HG03575 (cell line): ENCODE measurements around the gene GYPC.

Experiments
- ATAC-seq: cut with Tn5 transposase; IDR thresholded peaks from one replicate; pipeline ENCODE4 v1.9.1; 2021; ENCODE audit not compliant: unreplicated experiment, insufficient number of reproducible peaks, low FRiP score; ENCODE audit errors: extremely low read depth

GYPC gene

DNA sequence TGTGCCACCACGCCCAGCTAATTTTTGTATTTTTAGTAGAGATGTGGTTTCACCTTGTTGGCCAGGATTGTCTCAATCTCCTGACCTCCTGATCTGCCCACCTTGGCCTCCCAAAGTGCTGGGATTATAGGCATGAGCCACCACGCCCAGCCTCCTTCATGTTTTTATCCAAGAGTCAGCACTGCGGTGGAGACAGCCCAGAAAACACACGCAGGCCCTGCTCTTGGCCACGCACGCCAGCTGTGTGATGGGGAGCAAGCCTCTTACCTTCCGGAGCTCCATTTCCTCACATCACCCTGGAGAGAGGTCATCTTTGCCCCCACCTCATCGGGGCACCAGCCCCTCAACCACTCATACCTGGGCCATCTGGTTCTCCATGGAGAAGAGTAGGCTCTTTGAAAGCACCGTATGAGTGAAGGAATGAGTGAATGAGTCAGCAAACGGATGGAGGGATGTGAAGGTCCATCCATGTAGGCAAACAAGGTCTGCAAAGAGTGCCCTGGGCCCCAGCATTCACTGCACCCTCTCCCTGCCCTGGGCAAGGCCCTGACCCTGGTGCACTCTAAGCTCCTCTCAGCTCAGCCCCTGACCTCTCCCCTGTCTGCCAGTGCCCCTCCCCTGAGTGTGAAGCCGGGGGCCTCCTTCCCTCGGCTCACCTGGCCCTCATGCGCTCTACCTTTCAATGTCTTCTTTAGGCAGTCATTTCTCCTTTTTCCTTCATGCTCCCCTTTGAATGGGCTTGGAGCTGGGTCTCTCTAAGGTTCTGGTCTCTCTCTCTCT is 7.4 kb downstream of the GYPC start:
- ATAC-seq, result no peak

DNA sequence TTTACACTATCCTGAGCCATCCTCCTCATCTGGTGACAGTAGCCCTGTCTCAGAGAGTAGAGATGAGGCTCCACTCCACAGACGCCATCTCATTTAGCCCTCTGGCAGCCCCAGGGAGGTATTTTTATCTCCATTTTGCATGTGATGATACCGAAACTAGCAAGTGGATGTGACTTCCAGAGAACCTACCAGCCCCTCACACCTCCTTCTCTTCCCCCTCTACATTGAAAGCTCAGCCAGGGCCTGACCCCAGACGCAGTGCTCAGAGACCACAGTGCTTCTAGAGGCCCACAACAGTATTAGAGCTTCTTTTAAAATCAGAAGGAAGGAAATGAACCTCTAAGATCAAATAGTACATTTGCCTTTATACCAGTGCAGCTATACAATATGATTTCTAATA is 8.3 kb downstream of the GYPC start:
- ATAC-seq, result peak; percentile 58

DNA sequence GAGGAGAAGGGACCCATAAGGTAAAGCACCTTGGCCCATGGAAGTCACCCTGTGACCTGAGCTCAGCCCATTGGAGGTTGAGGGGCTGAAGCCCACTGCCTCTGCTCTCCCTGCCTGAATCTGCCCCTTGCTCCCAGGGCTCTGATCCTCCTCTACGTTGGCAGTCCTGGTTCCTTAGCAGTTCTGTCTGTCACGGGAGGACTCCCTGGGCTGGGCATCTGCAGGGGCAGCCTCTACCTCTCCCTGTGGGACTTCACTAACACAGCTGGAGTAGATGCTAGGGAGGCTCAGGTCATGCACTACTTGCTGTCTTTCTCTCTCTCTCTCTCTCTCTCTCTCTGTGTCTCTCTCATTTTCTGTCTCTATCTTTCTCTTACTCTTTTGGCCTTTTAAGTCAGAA is 8.7 kb downstream of the GYPC start:
- no peak for ATAC-seq

DNA sequence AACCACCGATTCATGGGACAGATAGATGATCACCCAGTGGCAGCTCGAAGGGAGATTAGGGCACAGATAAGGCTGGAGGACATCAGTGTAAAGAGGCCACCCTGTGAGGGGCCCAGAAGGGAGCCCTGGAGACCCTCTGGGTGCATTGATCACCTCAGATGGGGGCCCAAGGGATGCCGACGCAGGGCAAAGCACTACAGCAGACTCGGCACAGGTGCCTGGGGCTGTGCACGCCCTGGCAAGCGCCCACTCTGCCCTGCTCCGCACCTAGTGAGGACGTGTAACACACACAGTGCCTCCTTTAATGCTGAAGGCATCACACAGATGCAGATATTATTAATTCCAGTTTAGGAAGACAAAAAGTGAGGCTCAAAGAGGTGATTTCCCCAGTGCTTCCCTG is 9.5 kb downstream of the GYPC start:
- no peak for ATAC-seq

DNA sequence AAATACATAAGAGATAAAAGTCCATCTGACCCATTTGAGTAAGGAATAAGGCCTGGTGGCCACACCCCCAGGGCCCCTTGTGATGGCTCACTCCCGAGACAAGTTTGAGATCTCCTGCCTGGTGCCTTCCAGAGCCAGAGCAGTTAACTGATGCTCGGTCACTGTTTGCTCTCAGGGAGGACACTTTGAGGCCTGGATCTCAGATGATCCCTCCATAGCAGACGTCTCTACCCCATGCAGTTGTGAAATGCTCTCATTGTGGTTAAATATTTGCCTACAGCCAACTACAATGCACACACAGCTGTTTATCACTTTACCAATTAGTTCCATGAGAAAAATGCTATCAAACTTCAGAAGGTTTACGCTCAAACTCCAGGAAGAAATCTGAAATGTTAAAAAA is 12.3 kb downstream of the GYPC start:
- no peak for ATAC-seq

DNA sequence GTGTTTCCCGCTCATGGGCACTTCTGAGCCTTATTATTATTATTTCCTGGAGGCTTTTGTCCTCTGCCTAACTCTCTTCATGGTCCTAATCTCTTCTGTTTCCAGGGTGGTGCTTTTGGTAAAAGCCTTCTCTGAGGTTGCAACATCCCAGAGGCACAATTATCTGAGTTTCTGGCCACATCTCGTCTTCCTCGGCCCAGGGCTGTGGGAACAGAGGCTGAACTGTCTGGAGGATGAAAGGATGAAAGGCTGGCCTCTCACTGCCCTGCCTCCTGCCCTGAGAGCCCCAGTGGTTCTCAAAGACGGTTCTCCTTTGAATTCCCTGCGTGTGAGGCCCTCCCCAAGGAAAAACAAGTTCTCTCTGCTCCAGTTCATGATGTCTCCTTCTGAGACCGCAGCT is 13.8 kb downstream of the GYPC start:
- ATAC-seq, result no peak

DNA sequence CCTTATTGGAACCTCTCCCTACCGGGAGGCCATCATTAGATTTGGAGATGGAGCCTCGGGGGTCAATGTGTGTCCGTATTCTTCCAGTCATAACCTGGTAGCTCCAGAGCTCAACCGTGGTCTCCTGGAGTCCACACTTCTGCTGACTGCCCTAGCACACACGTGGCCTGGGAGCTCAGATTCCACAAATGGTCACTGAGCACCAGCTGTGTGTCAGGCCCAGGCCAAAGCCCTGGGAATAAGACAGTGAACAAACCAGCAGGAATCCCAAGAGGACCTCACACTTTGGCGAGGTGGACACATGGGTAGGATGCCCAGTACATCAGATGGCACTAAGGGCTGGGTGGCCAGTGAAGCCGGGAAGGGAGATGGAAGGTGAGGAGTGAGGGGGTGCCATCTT is 15.5 kb downstream of the GYPC start:
- ATAC-seq, result no peak

DNA sequence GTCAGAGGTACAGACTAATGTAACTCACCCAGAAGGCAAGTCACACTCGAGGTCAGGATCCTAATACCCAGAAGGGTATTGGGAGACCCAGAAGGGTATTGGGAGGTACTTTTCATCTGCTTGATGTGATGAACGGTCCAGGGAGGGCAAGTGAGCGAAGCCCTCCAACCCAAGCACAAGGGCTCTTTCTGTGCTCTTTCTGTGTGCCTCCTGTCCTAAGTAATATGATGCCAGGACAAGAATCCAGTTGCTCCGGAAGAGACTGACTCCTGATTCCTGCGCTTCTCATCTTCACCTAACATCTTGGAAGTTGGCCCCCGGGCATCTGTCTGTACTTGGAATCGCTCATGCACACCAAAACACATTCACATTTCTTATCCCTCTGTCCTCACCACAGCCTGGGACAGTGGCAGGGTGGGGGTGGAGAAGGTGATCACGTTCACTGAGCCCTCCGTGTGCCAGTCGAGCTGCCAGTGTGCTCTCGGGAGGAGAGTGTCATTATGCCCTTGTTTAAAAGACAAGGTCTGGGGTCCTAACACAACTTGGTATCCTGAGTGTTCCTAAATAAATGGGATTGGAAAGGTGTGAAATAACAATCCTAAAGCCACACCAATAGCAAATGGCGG is 17.1 kb downstream of the GYPC start:
- no peak for ATAC-seq

DNA sequence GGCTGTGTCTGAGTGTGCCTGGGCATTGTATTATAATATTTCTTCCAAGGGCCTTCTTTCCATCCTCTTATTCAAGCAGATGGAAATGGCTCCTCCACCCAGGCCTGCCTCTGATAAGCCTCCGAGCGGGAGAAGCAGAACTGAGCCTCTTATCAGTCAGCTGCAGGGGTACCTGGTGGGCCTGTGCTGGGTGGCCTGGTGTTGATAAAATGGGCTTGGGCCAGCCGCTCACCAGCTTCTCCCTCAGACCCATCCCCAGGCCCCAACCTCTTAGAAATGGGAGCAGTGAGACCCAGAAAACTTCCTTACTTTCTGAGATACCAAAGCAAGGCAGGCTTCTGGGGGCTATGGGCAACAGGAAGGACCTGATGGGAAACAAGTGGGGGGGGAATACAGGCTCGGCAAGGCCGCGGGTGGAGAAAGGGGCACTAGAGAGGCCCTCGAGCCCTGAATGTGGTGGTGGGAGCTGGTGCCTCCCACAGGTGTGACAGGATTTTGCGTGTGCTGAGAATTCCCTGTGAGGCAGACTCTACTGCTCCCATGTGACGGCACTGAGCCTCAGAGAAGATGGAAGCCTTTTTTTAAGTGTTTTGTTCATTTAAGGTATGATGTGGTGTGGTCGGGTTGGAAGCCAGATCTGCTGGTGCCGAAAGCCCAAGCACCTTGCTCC is 18.3 kb downstream of the GYPC start:
- no peak for ATAC-seq

DNA sequence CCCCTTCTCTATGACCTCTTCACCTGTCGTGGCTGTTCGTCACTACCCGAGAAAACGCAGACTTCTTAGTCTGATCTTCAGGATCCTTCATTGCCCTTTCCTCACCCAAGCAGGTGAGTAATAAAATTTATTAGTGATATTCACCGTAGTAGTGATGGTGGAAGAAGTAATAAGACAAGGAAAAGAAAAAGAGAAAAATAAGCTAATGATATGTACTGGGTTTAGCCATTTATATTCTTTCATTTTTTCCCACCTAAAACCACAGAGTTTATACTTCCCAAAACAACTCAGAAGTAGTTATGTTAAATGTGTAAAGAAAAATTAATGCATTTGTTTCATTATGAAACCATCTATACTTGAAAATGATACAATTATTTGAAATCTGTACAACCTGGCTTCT is 19.7 kb downstream of the GYPC start:
- no peak for ATAC-seq

DNA sequence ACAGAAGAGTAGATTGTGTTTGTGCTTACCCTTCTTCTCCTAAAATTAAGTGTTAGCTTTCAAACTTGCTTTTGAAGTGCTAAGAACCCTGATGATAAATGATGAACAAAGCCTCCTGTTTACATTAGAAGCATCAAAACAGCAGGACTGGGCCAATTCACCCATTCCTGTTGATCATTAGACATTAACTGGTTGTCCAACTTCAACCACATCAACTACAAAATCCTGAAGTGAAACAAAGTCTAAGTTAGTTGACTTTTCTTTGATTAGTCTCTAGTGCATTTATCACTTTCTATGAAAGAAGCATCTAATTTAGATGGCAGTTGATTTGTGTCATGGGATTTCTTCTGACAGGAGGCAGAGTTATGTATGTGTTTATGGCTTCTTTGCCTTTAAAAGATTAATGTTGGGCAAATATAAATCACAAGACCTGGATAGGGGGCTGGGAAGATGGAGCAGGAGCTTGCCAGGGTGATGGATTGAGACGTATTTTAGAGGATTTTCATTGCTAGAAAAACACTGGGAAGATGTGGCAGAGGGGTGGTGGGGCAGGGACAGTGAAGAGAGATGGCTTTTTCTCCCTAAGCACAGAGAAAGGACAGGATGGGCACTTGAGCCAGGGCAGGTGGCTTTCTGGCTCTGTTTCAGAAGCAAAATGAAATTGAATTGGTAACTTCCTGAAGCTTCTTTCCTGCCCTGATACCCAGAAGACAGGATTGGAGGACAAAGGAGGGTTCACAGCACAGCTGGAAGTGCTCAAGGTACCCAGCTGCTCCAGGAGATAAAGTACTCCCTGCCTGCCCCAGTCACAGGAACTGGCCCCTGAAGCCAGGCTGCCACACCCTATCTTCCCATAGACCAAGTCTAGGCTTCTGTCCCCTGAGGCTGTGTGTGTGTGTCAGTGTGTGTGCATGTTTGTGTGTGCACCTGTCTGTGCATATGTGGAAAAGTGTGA is 20.5 kb downstream of the GYPC start:
- no peak for ATAC-seq

DNA sequence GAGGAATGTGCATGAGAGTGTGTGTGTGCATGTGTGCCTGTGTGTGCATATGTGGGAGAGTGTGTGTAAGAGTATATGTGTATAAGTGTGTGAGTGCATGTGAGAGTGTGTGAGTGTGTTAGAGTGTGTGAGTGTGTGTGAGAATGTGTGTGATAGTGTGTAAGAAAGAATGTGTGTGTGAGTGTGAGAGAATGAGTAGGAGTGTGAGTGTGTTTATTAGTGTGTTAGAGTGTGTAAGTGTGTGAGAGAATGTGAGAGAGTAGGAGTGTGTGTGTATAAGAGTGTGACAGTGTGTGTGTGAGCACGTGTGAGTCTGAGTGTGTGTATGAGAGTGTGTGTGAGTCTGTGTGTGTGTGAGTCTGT is 21.2 kb downstream of the GYPC start:
- no peak for ATAC-seq

DNA sequence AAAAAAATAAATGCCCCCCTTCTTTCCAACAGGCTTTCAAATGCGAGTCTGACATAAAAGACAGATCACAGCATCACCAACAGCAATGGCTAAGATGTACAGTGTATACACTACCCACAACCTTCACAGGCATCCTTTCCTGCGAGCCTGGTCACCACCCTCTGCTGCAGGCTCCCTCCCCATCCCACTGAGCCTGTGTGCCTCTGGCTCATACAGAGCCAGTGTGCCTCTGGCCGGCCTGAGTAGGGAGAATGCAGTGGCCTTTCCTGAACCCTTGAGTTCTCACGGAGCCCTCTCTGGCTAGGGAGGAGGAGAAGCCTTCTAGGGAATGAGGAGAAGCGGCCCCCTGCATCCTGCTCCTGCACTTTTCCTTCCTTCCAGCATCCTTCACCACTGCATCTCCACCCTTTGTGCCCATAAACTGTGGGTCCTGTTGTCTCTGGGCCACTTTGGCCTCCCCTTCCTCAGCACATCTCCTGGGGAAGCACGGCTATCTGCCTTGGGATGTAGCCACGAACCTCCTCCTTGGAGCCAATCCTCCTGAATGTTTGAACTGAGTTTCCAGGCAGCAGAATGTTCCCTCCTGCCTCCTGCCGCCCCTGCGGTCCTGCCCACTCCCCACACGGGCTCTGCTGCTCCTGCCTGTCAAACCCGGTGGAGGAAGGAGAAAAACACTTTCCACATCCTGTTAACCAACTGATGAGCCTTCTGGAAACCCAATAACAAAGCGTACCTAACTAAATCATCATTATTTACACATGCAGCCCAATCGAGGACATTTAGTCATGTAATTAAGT is 22.5 kb downstream of the GYPC start:
- ATAC-seq, result no peak

DNA sequence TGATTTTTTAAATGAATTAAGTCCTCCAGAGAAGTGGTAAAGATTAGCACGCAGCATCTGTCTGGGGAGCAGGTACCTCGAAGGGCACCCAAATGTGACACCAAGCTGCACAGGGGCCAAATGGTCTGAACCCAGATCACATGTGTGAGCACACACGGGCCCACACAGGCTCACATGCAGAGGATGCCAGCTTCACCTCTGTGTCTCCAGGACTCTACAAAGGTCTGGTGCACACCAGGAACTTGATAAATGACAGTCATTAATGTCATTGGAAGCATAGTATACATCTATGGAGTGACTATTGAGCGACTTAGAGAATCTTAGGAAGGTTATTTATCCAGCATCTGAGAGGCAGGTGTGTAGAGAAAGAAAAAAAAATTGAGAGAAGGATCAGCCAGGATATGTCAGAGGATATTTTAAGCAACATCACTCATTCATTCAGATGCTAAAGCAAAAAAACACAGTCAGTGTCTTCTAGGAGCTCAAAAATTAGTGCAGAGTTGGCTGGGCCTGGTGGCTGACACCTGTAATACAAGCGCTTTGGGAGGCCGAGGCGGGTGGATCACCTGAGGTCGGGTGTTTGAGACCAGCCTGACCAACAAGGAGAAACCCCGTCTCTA is 23.2 kb downstream of the GYPC start:
- no peak for ATAC-seq

DNA sequence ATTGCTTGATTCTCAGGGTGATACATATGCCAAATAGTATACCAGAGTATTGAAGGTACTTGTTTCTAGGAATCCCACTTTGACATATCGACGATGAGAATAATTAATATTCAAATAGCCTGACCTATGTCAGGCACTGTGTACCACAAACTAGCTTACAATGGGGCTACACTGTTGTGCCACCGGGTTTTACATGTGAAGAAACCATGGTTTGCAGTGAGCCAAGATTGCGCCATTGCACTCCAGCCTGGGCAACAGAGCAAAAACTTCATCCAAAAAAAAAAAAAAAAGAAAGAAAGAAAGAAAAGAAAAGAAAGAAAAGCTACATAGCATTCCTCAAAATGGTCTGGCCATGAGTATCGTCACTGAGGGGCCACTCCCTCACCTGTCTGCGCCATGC is 25.5 kb downstream of the GYPC start:
- ATAC-seq, result no peak

DNA sequence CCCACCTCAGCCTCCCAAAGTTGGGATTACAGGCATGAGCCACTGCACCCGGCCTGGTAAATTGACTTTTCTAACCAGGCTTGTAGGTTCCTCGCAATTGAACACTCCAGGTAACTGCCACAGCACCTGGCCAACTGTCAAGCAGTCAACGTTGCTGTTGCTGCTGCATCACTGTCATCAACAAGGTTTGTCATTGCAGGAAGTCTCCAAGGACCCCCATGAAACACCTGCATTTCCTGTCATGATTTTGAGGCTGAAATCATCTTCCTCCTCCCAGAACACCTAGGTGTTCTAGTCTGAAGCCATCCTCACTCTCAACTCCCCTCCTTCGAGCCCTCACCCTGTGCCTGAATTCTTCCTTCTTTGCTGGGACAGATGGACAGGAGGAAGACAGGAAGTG is 29.7 kb downstream of the GYPC start:
- ATAC-seq, result no peak

DNA sequence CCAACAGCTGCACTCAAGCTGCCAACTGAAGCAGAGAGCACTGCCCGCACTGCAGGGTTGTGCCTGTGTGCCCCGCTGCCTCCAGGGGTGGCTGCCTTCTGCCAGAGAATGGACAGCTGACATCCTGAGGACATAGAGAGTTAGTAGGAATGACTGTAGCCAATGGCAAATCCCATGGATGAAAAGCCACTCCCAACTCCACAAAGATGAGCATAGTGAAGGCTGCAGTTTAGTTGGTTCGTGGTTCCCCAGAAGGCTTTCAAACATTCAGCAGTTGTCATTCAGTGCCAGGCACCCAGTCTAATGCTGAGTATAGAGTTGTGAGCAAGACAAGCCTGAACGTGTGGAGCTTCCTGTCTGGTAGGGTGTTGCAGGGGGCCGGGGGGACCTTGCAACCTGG is 30.3 kb downstream of the GYPC start:
- ATAC-seq, result no peak

DNA sequence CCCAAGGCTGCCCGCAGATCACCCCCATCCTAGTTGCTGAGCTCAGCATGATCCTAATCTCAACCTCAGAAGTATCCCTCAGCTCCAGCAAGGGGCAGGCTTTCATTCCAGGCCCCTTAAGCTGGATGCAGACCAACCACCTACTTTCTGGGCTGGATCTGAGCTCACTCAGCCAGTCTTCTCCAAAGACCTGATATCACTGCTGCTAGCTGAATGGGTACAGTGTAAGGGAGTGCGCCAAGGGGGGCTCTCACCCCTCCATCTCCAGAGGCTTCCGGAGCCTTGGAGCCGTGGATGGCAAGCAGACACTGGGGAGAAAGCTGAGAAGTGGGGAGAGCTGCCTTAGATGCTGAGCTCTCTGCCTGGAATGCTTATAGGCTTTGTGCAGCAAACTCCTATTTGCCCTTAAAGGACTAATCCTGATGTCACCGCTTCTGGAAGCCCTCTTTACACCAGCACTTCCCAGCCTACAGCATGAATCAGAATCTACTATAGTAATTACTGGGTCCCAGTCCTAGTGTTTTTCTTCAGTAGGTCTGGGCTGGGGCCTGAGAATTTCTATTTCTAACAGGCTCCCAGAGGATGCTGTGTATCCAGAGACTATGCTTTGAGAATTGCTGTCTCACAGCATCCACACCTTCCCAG is 31.0 kb downstream of the GYPC start:
- no peak for ATAC-seq
